Stimulated activated CD8-positive, alpha-beta memory T cell treated with anti-CD3 and anti-CD28 coated beads, Interleukin-15, amount 100 ng/mL, for 48 hours (primary cell): Measurements from ENCODE around the gene ERC1.
"Not testable (repeated sequence)": the region's sequence is repeated elsewhere in the genome, so short reads cannot be mapped to it uniquely, and the experiment has no call there.

Experiments
- DNase-seq, 2 donors: peaks; one replicate each; pipeline ENCODE4 v3.0.0-alpha.2; 2020; ENCODE audit warnings: low read depth in 2 of 2

ERC1 gene

DNA sequence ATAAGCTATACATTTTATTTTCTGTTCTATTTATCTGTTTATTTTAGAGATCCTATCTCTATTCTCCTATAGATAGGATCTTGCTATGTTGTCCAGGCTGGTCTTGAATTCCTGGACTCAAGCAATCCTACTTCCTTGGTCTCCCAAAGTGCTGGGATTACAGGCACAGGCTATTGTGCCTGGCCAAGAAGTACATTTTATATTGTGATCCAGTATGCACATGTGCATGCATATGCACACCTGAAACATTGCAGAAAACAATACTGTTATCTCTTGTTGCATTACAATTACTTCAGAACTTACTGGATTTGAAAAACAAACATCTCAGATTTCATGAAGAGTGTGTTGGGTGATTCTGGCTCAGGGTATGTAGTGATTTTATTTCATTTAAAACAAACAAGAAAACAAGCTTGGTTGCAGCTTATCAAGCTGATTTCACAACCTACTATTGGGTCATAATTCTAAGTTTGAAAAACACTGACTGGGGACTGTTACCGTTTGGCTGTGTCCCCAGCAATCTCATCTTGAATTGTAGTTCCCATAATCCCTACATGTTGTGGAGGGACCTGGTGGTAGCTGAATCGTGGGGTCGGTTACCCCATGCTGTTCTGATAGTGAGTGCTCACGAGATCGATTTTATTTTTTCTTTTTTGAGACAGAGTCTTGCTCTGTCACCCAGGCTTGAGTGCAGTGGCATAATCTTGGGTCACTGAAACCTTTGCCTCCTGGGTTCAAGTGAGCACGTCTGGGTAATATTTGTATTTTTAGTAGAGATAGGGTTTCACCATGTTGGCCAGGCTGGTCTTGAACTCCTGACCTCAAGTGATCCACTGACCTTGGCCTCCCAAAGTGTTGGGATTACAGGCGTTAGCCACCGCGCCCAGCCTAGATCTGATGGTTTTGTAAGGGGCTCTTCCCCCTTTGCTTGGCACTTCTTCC lies 31.3 kb downstream of the ERC1 start:
- DNase-seq = no peak

DNA sequence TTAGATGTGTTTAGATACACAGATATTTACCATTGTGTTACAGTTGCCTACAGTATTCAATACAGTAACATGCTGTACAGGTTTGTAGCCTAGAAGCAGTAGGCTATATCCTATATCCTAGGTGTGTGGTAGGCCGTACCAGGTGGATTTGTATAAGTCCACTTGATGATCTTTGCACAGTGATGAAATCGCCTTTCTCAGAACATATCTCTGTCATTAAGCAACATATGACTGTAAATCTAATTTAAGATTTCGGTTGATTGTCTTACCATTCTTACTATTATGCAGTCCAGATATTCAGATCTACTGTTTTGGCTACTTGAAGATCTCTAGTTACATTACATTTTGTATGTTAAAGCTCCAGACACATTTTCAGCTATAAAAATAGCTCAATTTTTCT lies 39.8 kb downstream of the ERC1 start:
- no peak for DNase-seq

DNA sequence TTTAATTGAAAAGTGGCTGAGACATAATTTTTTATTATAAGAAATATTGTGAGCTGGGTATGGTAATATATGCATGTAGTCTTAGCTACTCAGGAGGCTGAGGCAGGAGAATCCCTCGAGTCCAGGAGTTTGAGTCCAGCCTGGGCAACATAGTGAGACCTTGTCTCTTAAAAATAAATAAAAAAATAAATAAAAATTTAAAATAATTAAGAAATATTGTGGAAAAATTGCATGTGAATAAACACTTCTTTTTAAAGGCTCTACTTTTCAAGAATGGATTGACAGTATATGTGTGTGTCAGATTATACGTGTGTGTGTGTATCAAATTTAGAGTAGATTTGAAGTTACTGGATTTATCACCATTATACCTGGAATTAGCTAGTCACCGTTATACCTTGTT lies 43.2 kb downstream of the ERC1 start:
- no peak for DNase-seq

DNA sequence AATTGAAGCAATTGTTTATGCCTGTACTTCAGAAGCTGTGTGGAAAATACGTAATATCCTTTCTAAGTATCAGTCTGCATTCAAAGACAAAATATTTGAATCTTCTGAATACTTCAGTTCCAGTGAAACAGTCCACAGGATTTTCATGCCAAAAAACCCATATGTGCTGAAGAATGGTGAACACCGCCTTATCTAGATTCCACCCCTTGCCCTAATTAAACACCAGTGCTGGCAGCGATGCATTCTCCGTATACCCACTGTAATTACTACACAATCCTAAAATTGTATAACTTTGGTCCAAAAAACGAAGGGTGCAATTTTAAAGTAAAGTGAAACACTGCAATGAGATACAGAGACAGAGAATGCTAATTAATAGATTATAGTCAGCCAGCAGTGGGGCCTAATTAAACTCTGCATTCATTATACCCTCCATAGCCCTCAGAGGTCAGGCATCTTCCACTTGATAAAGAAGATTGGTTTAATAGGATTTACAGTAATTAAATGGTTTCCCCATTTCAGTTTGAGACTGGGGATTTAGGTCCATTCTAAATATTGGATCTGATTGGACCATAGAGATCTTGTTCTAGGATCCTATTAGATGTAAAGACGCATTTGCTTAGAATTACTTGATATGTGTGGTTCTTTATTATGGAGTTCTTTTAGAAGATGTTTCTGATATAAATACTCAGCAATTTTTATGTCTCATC lies 43.9 kb downstream of the ERC1 start:
- no peak for DNase-seq

DNA sequence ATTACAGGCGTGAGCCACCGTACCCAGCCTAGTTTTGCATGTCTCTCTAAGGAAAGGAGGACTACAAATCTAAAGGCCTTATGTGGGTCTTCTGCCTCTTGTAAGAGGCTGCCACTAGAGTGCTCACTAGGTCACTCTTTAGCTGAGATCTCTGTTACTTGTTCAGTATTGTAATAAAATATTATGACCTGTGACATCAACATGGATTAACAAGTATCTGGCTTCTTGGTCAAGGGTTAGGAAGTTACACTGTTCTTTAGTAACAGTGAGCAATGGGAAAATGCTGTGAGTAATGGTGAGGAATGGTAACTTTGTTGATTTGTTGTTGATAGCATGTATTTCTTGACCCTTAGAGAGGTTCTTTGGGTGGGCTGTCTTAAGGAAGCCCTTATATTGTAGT lies 50.5 kb downstream of the ERC1 start:
- DNase-seq = no peak

DNA sequence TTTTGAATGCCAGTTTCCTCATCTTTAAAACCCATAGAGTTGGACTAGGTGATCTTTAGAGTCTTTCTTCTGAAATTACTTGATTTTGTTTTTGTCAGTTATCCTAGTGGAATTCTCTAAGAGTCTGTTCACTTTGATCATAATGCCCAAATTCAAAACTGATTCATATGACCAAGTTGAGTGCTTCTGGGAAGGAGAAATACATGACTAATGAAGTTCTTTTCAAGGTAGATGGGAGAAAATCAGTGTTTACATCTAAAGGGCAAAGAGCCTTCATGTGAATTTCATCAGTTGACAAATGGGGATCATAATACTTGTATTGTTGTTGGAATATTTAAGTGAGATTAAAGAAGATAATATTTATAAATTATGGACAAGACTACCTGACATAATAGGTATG lies 53.2 kb downstream of the ERC1 start:
- DNase-seq = no peak

DNA sequence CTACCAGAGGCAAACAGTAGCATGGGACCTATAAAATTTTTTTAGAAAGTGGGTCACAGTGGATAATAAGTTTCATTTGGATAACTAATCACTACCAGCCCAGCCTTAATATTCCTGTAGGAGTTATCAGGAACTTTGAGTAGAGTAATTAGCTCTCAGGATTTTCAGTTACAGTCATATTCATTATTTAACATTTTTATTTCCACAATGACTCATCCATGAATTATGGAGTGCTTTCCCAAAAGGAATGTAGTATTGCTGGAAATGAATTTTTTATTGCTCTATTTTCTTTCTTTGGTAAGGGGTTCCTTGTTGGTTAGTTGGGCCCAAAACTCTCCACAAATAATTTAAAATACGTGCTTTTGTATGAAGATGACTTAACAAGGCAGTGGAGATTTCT lies 53.7 kb downstream of the ERC1 start:
- DNase-seq = no peak

DNA sequence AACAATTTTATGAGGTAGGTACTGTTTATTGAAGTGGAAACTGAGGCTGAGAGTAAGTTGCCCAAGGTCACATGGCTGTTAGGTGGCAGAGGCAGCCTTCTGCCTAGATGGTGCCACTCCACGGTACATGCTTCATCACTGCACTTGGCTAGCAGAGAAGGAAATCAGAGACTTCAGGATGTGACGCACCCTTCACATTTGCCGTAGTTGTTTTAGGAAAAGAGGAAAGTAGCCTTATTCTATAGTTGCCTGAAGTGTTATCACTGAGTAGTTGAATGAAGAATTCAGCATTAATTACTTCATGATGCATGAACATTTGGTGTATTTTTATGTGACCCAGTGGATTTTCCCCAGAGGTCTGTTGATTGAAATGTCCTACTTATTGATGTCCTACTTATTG lies 55.7 kb downstream of the ERC1 start:
- no peak for DNase-seq

DNA sequence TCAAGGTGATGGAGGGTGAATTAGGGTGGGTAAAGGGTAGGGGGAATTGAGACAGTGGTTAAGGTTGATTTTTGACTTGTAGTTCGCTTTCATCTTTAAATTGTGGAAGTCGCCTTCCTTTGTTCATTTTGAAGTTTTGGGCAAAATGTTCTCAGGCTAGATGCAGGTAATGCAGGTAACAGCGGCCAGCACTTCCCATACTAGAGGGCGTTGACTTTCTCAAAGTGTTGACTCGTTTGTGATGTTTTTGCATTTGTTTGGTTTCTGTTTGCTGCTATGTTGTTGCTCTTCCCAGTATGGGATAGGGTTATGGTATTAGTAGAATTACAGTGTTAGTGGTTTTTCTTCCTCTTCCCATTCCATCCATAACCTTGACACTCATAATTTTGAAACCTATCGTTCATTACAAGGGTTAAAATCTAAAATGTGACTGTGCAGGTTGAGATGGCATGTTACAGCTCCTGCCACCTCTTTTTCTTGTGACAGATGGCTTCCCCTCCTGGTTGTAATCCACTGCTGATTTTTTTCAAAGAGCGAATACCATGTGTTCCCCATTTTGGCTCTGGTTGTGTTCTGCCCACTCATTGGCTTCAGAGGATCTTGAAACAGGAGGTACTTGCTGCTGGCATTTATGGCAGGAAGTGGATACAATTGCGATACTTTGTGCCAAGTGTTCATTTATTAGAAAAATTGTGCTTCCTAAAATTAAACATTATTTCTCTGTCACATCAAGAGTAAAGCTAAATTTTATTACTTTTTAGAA lies 57.1 kb downstream of the ERC1 start:
- no peak for DNase-seq

DNA sequence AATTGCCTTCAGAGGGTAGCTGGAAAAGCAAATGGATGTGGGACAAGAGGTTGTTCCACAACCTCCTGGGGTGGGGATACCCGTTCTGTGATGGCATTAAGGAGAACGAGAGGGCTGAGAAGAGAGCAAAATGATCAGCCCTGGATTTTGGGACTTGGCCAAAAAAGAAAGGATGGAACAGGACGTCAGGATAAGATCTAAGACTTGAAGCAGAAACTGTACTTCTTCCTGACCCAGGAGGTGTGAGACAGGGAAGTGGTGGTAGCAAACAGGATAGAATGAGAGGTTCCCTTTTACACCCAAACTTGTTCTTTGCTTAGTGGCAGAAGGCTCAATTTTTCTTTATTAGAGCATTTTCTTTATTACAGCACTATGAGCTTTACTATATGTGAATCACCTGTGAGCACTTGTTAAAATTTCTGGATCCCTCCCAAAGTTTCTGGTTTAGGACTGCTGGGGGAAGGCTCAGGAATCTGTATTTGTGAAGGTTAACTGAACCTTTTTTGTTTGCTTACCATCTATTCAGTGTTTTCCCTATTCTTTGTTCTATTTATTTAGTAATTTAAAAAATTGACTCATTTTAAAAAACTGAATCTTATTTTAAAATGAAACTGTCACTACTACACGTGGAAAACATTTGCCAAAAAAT lies 59.2 kb downstream of the ERC1 start:
- no peak for DNase-seq

DNA sequence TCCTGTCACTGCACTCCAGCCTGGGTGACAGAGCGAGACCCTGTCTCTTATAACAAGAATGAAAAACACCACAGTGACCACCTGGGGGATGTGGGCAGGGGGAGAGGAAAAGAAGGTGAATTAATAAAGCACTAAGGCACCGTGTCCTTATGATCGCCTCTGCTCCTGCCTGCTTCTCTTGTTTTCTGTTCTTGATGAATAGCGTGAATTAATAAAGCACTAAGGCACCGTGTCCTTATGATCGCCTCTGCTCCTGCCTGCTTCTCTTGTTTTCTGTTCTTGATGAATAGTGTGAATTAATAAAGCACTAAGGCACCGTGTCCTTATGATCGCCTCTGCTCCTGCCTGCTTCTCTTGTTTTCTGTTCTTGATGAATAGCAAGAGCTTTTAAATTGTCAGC lies 60.6 kb downstream of the ERC1 start:
- DNase-seq = not testable (repeated sequence)

DNA sequence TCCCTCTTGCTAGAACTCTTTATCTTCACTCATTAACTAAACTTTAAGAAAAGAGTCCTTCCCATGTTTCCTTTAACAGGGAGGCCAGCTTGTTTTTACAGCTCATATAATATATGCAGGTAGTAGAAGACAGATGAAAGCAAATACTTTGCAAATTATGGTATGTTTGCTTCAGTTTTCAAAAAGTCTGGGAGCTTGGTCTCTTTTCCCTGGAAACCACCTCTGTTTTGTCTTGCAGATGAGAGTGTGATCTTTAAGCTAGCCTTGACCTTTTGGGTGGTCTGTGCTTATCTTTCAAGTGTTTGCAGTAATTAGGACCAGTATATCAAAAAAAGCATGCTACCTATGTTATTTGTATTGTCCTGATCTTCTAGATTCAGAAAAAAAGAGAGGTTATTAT lies 62.7 kb downstream of the ERC1 start:
- no peak for DNase-seq

DNA sequence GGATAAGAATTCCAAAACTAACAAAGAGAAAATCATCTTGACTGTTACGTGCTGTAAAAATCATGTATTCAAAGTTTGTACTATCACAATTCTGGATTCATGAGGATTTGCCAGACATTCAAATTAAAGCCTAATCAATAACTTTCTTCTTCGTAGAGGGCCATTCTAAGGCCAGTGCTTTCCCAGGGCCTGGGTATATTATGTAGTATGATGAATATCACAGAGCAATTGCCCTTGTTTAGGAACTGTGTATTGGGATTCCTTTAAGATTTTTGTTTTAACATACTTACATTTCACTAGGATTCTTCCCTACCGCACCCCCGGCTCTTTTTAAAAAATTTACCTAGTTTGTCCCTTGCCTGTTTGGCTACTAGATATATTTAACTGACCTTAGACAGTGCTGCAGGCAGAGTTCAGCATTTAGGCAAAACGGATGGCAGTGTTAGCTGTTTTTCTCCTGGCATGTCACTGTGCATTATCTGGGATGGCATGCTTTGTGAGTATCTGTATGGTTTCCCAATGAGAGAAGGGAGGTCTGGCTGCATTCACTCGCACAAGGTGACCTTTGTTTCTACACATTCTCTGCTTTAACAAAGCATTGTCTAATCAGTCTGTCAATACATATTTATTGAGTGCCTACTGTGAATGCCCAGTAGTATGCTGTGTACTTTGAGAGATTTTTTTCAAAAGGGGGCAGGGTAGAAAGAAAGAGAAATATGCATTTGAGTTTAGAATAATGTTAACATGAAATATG lies 63.3 kb downstream of the ERC1 start:
- DNase-seq = no peak

DNA sequence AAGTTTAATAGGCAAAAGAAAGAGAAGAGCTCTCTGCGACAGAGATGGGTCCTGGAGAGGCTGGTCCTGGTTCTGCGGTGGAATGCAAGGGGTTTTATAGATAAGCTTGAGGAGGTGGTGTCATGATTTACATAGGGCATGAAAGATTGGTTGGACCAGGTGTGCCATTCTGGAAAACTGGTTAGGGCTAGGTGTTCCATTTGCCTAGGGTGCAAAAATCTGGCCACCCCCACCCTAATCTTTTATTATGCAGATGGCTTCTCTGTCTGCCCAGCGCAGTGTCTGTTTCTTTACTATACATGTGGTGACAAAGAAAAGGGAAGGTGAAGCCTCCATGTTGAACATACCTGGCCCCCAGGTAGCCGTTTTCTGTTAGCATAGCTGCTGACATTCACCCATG lies 65.4 kb downstream of the ERC1 start:
- DNase-seq = no peak

DNA sequence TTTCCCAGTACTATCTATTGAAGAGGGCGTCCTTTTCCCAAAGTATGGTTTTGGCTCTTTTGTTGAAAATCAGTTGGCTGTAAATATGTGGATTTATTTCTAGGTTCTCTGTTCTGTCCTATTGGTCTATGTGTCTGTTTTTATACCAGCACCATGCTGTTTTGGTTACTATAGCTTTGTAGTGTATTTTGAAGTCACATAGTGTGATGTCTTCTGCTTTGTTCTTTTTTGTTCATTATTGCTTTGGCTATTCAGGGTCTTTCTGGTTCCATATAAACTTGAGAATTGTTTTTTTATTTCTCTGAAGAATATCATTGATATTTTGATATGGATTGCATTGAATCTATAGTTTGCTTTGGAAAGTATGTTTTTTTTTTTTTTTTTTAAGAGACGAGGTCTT lies 67.4 kb downstream of the ERC1 start:
- no peak for DNase-seq

DNA sequence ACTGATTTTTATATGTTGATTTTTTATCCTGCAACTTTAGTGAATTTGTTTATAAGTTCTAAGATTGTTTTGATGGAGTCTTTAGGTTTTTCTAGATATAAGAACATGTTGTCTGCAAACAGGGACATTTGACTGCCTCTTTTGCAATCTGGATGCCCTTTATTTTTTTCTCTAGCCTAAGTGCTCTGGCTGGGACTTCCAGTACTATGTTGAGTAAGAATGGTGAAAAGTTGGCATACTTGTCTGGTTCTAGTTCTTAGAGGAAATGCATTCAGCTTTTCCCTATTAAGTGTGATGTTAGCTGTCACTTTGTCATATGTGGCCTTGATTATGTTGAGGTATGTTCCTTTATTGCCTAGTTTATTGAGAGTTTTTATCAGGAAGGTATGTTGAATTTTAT lies 68.1 kb downstream of the ERC1 start:
- DNase-seq = no peak

DNA sequence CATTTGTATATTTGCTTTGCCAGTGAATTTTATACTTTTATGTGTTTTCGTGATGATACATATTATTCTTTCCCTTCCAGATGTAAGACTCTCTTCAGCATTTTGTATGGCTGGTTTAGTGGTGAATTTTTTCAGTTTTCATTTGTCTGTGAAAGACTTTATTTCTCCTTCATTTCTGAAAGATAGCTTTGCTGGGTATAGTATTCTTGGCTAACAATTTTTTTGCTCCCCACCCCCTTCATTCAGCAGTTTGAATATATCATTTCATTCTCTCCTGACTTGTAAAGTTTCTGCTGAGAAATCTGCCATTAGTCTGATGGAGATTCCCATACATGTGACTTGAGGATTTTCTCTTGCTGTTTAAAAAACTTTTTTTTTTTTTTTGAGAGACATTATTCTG lies 72.8 kb downstream of the ERC1 start:
- DNase-seq = no peak

DNA sequence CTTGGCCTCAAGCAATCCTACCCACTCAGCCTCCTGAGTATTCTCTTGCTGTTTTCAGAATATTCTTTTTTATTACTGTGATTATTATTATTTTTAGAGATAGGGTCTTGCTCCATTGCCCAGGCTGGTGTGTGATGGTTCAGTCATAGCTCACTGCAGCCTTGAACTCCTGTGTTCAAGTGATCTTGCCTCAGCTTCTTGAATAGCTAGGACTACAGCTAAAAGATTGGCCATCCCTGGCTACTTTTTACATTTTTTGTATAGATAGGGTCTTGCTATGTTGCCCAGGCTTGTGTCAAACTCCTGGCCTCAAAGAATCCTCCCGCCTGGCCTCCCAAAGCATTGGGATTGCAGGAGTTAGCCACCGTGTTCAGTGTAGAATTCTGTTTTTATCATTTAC lies 73.3 kb downstream of the ERC1 start:
- no peak for DNase-seq

DNA sequence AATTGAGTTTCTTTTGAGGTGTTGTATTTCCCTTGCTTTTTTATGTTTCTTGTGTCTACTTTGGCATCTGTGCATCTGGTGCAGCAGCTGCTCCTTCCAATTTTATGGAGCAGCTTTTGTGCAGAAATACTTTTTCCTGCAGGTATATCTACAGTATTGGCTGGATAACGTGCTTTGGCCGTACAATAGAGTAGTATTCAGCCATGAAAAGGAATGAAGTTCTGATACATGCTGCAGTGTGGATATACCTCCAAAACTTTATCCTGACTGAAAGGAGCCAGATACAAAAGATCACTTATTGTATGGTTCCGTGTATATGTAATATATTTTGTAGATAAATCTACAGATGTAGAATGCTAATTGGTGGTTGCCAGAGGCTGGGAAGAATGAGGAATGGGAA lies 74.6 kb downstream of the ERC1 start:
- DNase-seq = no peak

DNA sequence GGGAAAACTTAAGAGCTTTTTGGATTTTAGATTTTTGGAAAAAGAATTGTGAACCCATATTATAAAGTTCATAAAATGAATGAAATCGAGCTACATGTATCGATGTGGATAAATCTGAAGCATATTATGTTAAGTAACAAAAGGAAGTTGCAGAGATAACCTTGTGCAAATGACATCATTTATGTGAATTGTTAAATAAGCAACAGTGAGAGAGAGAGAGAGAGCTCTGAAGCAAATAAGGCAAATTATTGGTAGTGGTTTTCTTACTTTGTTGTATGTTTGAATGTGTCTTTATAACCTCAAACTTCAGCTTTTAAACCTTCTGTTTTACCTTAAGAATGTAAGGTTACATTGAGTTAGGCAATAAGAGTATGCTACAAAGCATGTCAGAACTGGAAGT lies 78.8 kb downstream of the ERC1 start:
- DNase-seq = no peak

DNA sequence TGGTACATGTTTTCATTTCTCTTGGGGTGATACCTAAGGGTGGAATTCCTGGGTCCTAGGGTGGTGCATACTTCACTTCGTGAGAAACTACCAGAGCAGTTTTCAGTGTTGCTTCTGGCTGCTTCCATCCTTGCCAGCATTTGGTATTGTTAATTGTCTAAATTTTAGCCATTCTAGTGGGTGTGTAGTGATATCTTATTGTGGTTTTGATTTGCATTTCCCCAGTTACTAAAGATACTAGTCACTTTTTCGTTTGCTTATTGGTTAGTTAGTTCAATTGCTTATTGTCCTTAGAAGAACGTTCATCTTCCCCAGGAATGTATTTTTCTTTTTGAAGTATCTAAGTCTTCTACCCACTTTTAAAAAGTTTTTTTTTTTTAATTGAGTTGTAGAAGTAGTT lies 80.2 kb downstream of the ERC1 start:
- DNase-seq = no peak
